Endothelial cell of umbilical vein (primary cell): Measurements from ENCODE around the gene CD160. TPM values are rescaled to one million over a fixed set of nuclear protein-coding genes. Genes with fewer than 3 reads are reported as not detected.

Source experiments
- BruUV-seq: library from RNA; stranded (reverse); fragments of 400-500 nt; replicated peaks from 2 replicates; lab custom pipeline; 2021; lab: Mats Ljungman, UMichigan
- CTCF ChIA-PET: fragments of 300-600, 350-600 bp; sonication (Branson Sonifier 250); formaldehyde crosslinking; loops from one replicate; lab custom pipeline; 2021; ENCODE audit warnings: antibody characterized with exemption, inconsistent platforms; lab: Charles Lee
- POLR2A ChIA-PET: fragments of 300-600, 350-600 bp; sonication (Branson Sonifier 250); formaldehyde crosslinking; loops from one replicate; lab custom pipeline; 2021; ENCODE audit warnings: antibody characterized with exemption, inconsistent platforms; lab: Charles Lee
- DNase-seq: peaks from one replicate; pipeline ENCODE4 v3.0.0-alpha.2; 2011; ENCODE audit warnings: low read depth, low spot score
- FAIRE-seq: peaks from 2 replicates; lab custom pipeline; 2011; peaks lifted over from hg19 to GRCh38; lab: Jason Lieb, UNC
- H2AFZ ChIP-seq: 2 replicates; pipeline ENCODE4 v1.6.0; 2012; ENCODE audit warnings: low read depth, low read length, control low read depth, inconsistent platforms
- H3K27ac ChIP-seq: 2 replicates; pipeline ENCODE4 v1.5.1; 2011; ENCODE audit warnings: low read depth, mild to moderate bottlenecking, control low read depth, low read length, moderate library complexity; ENCODE audit not compliant: insufficient read depth
- H3K27me3 ChIP-seq, 2 experiments: 2 replicates each; pipeline versions ENCODE4 v1.6.0 to v1.6.1; 2011; ENCODE audit warnings: low read length in 2 of 2, mixed read lengths in 1 of 2; ENCODE audit not compliant: control insufficient read depth in 2 of 2, insufficient read depth in 2 of 2
- H3K36me3 ChIP-seq, 2 experiments: 2 replicates in 1 of 2; 3 replicates in 1 of 2; pipeline ENCODE4 v1.5.1; 2011; ENCODE audit warnings: low read length in 2 of 2, mild to moderate bottlenecking in 1 of 2, moderate library complexity in 1 of 2; ENCODE audit not compliant: control insufficient read depth in 2 of 2, insufficient read depth in 2 of 2; ENCODE audit errors: extremely low read depth in 1 of 2
- H3K4me1 ChIP-seq: 3 replicates; pipeline ENCODE4 v1.5.1; 2011; ENCODE audit warnings: mild to moderate bottlenecking, low read length; ENCODE audit not compliant: control insufficient read depth, insufficient read depth; ENCODE audit errors: extremely low read depth
- H3K4me2 ChIP-seq: 2 replicates; pipeline ENCODE4 v1.6.1; 2011; ENCODE audit warnings: low read length, control low read depth, mixed read lengths; ENCODE audit not compliant: insufficient read depth
- H3K4me3 ChIP-seq, 3 experiments: fragments of 200-600 bp in 1 of 3; sonication (generic), shearing (Covaris generic) in 1 of 3; replicated peaks in 1 of 3; 2 replicates each; pipeline ENCODE4 v1.5.1; 2011 to 2016; ENCODE audit warnings: control low read depth in 3 of 3, low read length in 3 of 3, mild to moderate bottlenecking in 2 of 3, inconsistent platforms in 1 of 3, low read depth in 1 of 3, moderate library complexity in 1 of 3; ENCODE audit not compliant: insufficient read depth in 1 of 3
- H3K79me2 ChIP-seq: 2 replicates; pipeline ENCODE4 v1.6.0; 2012; ENCODE audit warnings: low read length, inconsistent platforms; ENCODE audit not compliant: control insufficient read depth, insufficient read depth
- H3K9ac ChIP-seq: replicated peaks from 2 replicates; pipeline ENCODE3; 2011; ENCODE audit warnings: low read length, control low read depth; ENCODE audit not compliant: insufficient read depth; ENCODE audit errors: extremely low read depth
- H3K9me1 ChIP-seq: replicated peaks from 3 replicates; pipeline ENCODE4 v1.6.0; 2011; ENCODE audit warnings: mild to moderate bottlenecking, low read length; ENCODE audit not compliant: control insufficient read depth, insufficient read depth; ENCODE audit errors: extremely low read depth
- H3K9me3 ChIP-seq: replicated peaks from 2 replicates; pipeline ENCODE4 v1.5.1; 2012; ENCODE audit warnings: low read length, inconsistent platforms; ENCODE audit not compliant: control insufficient read depth, insufficient read depth
- H4K20me1 ChIP-seq: replicated peaks from 2 replicates; pipeline ENCODE3; 2011; ENCODE audit warnings: mild to moderate bottlenecking, low read length; ENCODE audit not compliant: control insufficient read depth, insufficient read depth; ENCODE audit errors: extremely low read depth
- CTCF ChIP-seq, 2 donors: IDR thresholded peaks; 1 replicate in 1 of 2; 2 replicates in 1 of 2; pipeline ENCODE4 v1.5.1; 2011; ENCODE audit warnings: low read length in 2 of 2, mild to moderate bottlenecking in 2 of 2, moderate library complexity in 2 of 2, control low read depth in 1 of 2, inconsistent platforms in 1 of 2, low read depth in 1 of 2; ENCODE audit not compliant: insufficient read depth in 1 of 2; ENCODE audit errors: extremely low read depth in 1 of 2
- EZH2 ChIP-seq: IDR thresholded peaks from 2 replicates; pipeline ENCODE4 v1.6.1; 2012; ENCODE audit warnings: borderline replicate concordance, low read depth, mild to moderate bottlenecking, moderate library complexity, low read length, inconsistent platforms; ENCODE audit not compliant: severe bottlenecking
- FOS ChIP-seq: IDR thresholded peaks from 2 replicates; pipeline ENCODE4 v1.6.1; 2011; ENCODE audit warnings: mild to moderate bottlenecking, low read length, moderate library complexity, borderline replicate concordance; ENCODE audit not compliant: insufficient read depth
- GATA2 ChIP-seq: IDR thresholded peaks from 2 replicates; pipeline ENCODE4 v1.7.0; 2011; ENCODE audit warnings: low read depth, mild to moderate bottlenecking, moderate library complexity, mixed read lengths, low read length; ENCODE audit not compliant: insufficient read length, insufficient read depth
- MAX ChIP-seq: IDR thresholded peaks from 2 replicates; pipeline ENCODE4 v1.6.1; 2011; ENCODE audit not compliant: insufficient read depth, insufficient read length
- POLR2A ChIP-seq: IDR thresholded peaks from 2 replicates; pipeline ENCODE4 v1.6.1; 2012; ENCODE audit warnings: low read depth, mild to moderate bottlenecking, control low read depth, low read length
- dilution Hi-C: fragments of 300-500 bp; cut with MboI; formaldehyde crosslinking; loops from one replicate; pipeline ENCODE4 v1.15.0; 2019; ENCODE audit warnings: low sequenced_read_pairs; ENCODE audit not compliant: extremely low pct_ligation_motif_present
- intact Hi-C: fragments of 100-400 bp; cut with micrococcal nuclease; formaldehyde crosslinking; loops from one replicate; pipeline ENCODE4 v1.10.0; 2022
- polyA plus RNA-seq, 4 experiments: library from polyadenylated mRNA; depleted of rRNA in 3 of 4; stranded (reverse) in 3 of 4; unstranded in 1 of 4; fragments of >200 nt; gene quantifications; 2 replicates each; pipeline versions ENCODE4 v1.2.1 to v1.2.3, GENCODE V29; 2011 to 2012; ENCODE audit warnings: missing spikeins in 1 of 4
- total RNA-seq: library from RNA; stranded (reverse); gene quantifications from 2 replicates; pipeline ENCODE4 v1.2.3, GENCODE V29; 2021

Gene CD160
- total and polyA plus RNA-seq, 2 donors (not counting 3 experiments of a cell fraction or from before 2014, with no cell fraction given) = not detected

- no peak overlapping the region for H3K4me3 ChIP-seq
- TF ChIP-seq CTCF (IDR thresholded peaks at IDR 0.05; ENCODE audit: extremely low read depth in 1 of 2, insufficient read depth in 1 of 2, low read depth in 1 of 2, low read length in 2 of 2) (no peak), GATA2 (no peak), POLR2A (no peak), EZH2 (no peak), MAX (no peak), FOS (no peak)
- H3K4me2 ChIP-seq = no peak overlapping the region
- dilution Hi-C loops = no loop called here
- DNase-seq (no peak), FAIRE-seq (no peak)
- H3K27me3 ChIP-seq = no peaks in the 10 kb centered on the region
- POLR2A ChIA-PET = no interaction called here
- no peak overlapping the region for H3K27ac ChIP-seq
- H3K9me3 ChIP-seq = no peaks in the 10 kb centered on the region
- no peaks in the 10 kb centered on the region for H4K20me1 ChIP-seq
- H3K36me3 ChIP-seq = peaks cover 2 to 3% of the 10 kb centered on the region in 2 experiments
- H3K9me1 ChIP-seq = no peaks in the 10 kb centered on the region
- H2AFZ ChIP-seq = no peak overlapping the region
- H3K79me2 ChIP-seq = no peaks in the 10 kb centered on the region
- no peak overlapping the region for H3K9ac ChIP-seq
- intact Hi-C loops = loop anchor here (10.0 kb wide), 1 partner anchor 66 kb away; the partner anchor contains the start of genes POLR3C and RNF115
- no TSS peak for BruUV-seq
- CTCF ChIA-PET = interaction anchor here (0.8 to 2.3 kb wide), 5 partner anchors 10 to 67 kb away, joined by 3 to 6 read pairs (median 3); no protein-coding TSS in a partner anchor
- H3K4me1 ChIP-seq = no peaks in the 10 kb centered on the region
These were observed 39.3 kb downstream of the CD160 start for GRCh38 chr1:145758575-145758974.
